HG03558 (cell line): ENCODE measurements around the gene TMEM161B.
"Not testable (repeated sequence)": the region's sequence is repeated elsewhere in the genome, so short reads cannot be mapped to it uniquely, and the experiment has no call there.

Experiments used
- ATAC-seq: cut with Tn5 transposase; IDR thresholded peaks from one replicate; pipeline ENCODE4 v1.9.1; 2021; ENCODE audit warnings: moderate number of reproducible peaks; ENCODE audit not compliant: unreplicated experiment; ENCODE audit errors: extremely low read depth

The TMEM161B gene

GRCh38 chr5:88268385-88269184 lies at the start of gene TMEM161B:
Gene TMEM161B, minus strand, starts transcription at chr5:88268845. Its CDS starts 122 bp downstream, at chr5:88268723.
- peak; percentile 98 for ATAC-seq

- no peak for ATAC-seq
Observed at GRCh38 chr5:88304356-88304755, 35.7 kb upstream of the TMEM161B start.

- no peak for ATAC-seq
Observed at GRCh38 chr5:88298425-88298824, 29.8 kb upstream of the TMEM161B start.

- no peak for ATAC-seq
Observed at GRCh38 chr5:88290801-88291200, 22.2 kb upstream of the TMEM161B start.

GRCh38 chr5:88288528-88289197 lies 20.0 kb upstream of the TMEM161B start:
- ATAC-seq = no peak

GRCh38 chr5:88287846-88288527 lies 19.3 kb upstream of the TMEM161B start:
- ATAC-seq = no peak

- ATAC-seq = no peak
Observed at GRCh38 chr5:88287302-88287701, 18.7 kb upstream of the TMEM161B start.

GRCh38 chr5:88283690-88284089 lies 15.0 kb upstream of the TMEM161B start:
- ATAC-seq = no peak

- ATAC-seq = no peak
Observed at GRCh38 chr5:88281322-88281721, 12.7 kb upstream of the TMEM161B start.

GRCh38 chr5:88279584-88279983 lies 10.9 kb upstream of the TMEM161B start:
- no peak for ATAC-seq

- ATAC-seq = no peak
Observed at GRCh38 chr5:88276378-88276777, 7.7 kb upstream of the TMEM161B start.

GRCh38 chr5:88275581-88275980 lies 6.9 kb upstream of the TMEM161B start:
- no peak for ATAC-seq

GRCh38 chr5:88269222-88269771 lies 652 bp upstream of the TMEM161B start:
- no peak for ATAC-seq

- not testable (repeated sequence) for ATAC-seq
Observed at GRCh38 chr5:88264565-88264964, 4.1 kb downstream of the TMEM161B start.

GRCh38 chr5:88263349-88263748 lies 5.3 kb downstream of the TMEM161B start:
- no peak for ATAC-seq

- ATAC-seq = no peak
Observed at GRCh38 chr5:88262116-88262515, 6.5 kb downstream of the TMEM161B start.

GRCh38 chr5:88258636-88259035 lies 10.0 kb downstream of the TMEM161B start:
- no peak for ATAC-seq

GRCh38 chr5:88256872-88257271 lies 11.8 kb downstream of the TMEM161B start:
- ATAC-seq = no peak

- ATAC-seq = no peak
Observed at GRCh38 chr5:88256037-88256436, 12.6 kb downstream of the TMEM161B start.

GRCh38 chr5:88254320-88254719 lies 14.3 kb downstream of the TMEM161B start:
- no peak for ATAC-seq
